CD4-positive, alpha-beta T cell treated with Interleukin-6 at 100 ng/mL for 8 hours (primary cell): ENCODE data around the gene TTC29.

Experiments
- DNase-seq: peaks from one replicate; pipeline ENCODE4 v3.0.0-alpha.2; 2020; ENCODE audit warnings: mixed read lengths, low spot score

The TTC29 gene

GRCh38 chr4:146945556-146946374 is at the start of gene TTC29:
TSS of gene TTC29 (minus strand) at chr4:146945864. CDS start at chr4:146939895, 5,969 bp downstream.
- DNase-seq, result peak; percentile 76

- DNase-seq, result no peak
These were observed 36.0 kb upstream of the TTC29 start for GRCh38 chr4:146981651-146982050.

- no peak for DNase-seq
These were observed 33.0 kb upstream of the TTC29 start for GRCh38 chr4:146978641-146979040.

- no peak for DNase-seq
These were observed 30.5 kb upstream of the TTC29 start for GRCh38 chr4:146976145-146976544.

- no peak for DNase-seq
These were observed 29.9 kb upstream of the TTC29 start for GRCh38 chr4:146975527-146975926.

DNA sequence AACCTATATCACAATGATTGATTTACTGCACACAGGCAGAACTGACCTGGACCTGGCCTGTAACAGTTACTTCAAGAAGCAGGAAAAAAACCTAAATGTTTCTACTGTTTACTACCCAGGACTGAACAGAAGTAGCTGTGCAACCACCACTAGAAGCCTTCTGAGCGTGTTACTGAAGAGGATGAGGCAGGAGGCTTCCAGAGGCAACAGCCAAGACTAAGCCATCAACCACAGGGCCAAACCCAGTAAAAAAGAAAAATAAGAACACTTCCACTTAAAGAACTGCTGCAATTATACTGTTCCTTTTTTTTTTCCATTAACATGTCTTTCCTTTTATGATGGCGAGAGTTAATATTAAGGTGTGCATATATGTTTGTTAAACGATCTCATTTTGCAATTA is 29.4 kb upstream of the TTC29 start:
- DNase-seq, result no peak

GRCh38 chr4:146972036-146972435 is 26.4 kb upstream of the TTC29 start:
- no peak for DNase-seq

DNA sequence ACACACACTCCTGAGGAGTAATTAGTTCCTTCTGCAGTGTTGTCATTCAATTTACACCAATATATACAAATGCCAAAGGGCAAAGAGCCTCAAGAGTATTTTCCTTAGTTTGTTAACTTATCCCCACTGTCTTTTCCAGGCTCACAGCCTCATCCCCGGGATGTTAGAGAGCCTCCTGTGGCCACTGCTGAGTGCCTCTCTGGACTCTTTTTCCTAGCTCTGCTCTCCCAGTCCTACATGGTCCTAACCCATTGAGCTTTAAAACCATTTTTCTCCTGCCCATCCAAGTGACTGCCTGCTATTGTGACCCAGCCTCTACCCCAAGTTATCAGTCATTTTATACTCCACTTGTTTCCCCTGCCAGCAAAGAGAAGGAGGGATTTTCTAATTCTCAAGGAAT is 23.5 kb upstream of the TTC29 start:
- no peak for DNase-seq

GRCh38 chr4:146960634-146961033 is 15.0 kb upstream of the TTC29 start:
- no peak for DNase-seq

GRCh38 chr4:146959692-146960091 is 14.0 kb upstream of the TTC29 start:
- no peak for DNase-seq

- no peak for DNase-seq
These were observed 11.6 kb upstream of the TTC29 start for GRCh38 chr4:146957237-146957636.

DNA sequence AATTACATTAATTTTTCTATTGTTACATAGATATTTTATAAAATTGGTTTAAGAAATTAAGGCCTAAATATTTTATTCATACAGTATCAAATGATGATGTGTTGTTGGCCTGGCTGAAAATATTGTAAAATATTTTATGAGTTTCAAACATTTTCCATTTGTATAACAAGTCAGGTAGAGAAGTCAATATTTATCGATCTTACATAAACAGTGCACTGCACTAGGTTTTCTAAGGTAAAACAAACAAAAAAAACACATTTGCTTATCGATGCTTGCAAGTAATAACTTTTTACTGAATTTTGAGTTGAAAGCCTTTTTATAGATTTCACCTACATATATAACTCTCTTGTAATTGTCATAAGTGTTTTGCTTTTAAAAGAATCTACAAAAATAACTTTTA is 7.2 kb upstream of the TTC29 start:
- no peak for DNase-seq

DNA sequence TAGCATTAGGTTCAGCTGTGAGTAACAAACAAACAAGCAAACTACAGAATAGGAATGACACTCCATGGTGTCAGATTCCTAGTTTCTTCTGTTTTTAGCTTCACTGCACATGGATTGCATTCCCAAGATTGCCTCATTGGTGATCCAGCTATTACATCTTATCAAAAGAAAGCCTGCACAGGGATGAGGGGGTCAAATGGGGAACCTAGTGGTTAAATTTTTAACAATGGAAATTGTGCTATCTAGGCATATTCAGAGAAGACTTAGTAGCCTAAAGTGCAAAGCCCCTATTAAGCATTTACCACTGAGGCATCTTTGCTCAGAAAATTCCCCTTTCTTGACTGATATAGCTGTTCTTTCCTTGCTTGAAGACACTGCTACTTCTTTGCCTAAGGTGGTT is 3.9 kb upstream of the TTC29 start:
- DNase-seq, result no peak

DNA sequence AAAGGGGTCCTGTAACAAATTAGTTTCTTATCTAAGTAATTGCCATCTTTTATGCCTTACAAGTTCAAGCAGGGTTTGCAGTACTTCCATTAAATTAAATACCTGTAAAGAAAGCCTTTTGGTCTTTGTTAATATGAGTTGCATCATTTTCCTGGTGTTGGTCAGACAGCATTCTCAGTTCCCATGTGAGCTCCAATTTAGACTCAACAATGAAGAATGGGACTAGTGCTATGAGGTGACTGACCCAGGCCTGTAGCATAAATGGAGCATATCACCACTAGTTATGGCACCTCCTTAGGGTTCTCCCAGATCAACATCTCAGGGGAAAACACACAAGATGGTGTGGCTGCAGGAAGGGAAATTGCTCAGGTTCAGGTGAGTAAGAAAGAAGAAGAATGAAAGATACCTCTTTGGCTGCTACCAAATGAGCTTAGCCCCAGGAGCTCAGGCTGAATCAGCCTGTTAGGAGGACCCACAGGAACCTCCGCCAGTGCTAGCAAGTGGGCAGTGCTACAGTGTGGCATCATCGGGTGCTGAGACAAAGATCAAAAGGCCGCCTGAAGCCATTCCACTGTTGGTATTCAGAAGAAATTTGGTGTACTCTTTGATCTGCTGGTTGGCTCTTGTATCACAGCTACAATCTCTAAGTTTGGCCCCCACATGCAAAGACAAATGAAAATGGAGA is 1.8 kb downstream of the TTC29 start:
- no peak for DNase-seq

DNA sequence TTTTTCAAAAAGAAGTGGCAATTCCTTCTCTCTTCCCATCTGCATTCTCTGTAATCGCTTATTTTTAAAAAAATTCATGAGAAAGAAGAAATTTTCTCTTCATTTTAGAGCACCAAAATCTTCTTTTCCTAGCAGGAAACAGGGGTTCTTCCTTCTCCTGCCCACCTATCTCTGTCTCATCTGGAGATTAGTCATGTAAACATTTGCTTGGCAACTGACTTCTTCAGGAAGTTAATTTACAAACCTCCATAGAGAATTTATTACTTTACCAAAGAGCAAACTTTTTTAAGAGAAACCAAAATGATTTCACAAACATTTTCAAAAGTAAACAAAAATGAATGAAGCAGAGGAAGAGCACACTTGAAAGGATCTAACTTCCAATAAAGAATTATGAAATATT is 13.5 kb downstream of the TTC29 start:
- DNase-seq, result no peak

DNA sequence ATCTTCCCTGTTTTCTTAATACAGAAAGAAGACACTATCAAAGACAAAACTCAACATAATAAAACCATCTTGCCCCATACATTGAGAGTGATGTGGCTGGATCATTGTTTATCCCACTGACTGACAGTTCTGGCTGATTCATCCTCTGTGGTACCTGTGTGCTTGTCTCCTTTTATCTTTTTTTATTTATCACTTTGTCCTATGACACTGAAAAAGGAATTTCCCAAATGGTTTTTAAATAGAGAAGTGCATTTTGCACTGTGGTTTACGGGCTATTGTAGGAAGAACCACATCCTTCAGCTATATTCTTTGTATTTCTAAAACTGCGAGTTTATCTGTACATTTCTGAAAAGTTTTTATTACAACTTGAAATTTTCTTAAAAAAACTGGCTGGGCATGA is 15.0 kb downstream of the TTC29 start:
- DNase-seq, result no peak

GRCh38 chr4:146927695-146928094 is 18.0 kb downstream of the TTC29 start:
- no peak for DNase-seq

- DNase-seq, result no peak
These were observed 29.1 kb downstream of the TTC29 start for GRCh38 chr4:146916479-146917076.

- DNase-seq, result no peak
These were observed 30.5 kb downstream of the TTC29 start for GRCh38 chr4:146915132-146915531.

DNA sequence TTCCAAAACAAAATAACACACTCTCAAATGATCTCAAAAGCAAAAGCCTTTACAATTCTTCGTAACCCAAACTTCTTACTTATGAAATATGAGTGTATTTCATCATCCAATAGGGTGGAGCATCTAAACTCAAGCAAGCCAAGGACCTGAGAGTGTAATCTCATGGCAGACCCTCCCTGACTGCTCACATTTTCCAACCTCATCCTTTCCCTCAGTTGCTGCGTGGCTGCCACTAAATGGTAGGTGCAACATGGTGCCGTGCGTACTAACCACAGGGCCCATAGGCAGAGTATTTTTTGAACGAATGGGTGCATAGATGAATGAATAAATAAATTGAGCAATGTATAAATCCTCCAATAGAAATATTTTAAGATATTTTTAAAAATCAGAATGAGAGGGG is 45.4 kb downstream of the TTC29 start:
- DNase-seq, result no peak

DNA sequence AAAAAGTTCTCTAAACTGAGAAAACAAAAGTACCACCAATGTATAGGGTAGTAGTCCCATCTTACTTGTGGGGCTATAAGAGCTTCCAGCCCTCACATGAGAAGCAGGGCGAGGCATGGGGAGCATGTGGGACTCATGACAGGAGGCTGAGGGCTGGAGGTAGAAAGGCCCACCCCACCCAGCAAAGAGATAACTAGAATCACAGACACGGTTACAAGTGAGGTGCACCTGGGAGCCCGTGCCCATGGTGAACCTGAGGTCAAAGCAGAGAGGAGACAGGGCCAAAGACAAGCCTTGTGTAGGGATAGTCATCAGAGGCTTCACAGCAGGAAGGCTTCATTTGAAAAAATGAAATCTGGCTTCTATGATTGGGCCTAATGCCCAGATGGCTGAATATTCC is 55.4 kb downstream of the TTC29 start:
- DNase-seq, result no peak

GRCh38 chr4:146883070-146883469 is 62.6 kb downstream of the TTC29 start:
- no peak for DNase-seq

DNA sequence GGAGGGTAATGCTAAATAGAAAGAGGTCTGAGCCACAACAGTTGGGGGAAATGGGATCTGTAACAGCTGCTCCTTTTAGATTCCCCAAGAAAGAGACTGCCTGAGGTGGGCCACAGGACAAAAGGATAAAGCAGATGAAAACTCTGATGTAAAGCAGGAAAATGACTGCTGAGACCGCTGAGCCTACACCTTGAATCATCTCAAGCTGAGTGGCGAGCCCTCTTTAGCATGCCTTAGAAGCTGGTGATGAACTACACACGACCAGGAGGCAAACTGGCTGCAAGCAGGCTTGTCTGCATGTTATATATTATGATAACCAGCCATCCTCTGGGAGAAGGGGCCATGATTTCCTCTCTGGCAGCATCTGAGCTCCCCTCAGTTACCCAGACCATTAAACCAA is 88.4 kb downstream of the TTC29 start:
- DNase-seq, result no peak
